ENCODE results near the gene TMEM164.

- TF ChIP-seq, protein P1, sequence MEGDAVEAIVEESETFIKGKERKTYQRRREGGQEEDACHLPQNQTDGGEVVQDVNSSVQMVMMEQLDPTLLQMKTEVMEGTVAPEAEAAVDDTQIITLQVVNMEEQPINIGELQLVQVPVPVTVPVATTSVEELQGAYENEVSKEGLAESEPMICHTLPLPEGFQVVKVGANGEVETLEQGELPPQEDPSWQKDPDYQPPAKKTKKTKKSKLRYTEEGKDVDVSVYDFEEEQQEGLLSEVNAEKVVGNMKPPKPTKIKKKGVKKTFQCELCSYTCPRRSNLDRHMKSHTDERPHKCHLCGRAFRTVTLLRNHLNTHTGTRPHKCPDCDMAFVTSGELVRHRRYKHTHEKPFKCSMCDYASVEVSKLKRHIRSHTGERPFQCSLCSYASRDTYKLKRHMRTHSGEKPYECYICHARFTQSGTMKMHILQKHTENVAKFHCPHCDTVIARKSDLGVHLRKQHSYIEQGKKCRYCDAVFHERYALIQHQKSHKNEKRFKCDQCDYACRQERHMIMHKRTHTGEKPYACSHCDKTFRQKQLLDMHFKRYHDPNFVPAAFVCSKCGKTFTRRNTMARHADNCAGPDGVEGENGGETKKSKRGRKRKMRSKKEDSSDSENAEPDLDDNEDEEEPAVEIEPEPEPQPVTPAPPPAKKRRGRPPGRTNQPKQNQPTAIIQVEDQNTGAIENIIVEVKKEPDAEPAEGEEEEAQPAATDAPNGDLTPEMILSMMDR (IDR thresholded peaks at IDR 0.05): no peak
- TF ChIP-seq POLR2A (IDR thresholded peaks at IDR 0.05): no peak
These were observed 34.3 kb downstream of the TMEM164 start for GRCh38 chrX:110037178-110037577.

All from adrenal gland (tissue), 5 donors.